ENCODE measurements around the gene XIRP2.
"Not testable (repeated sequence)": the region's sequence is repeated elsewhere in the genome, so short reads cannot be mapped to it uniquely, and the experiment has no call there.

XIRP2 gene

DNA sequence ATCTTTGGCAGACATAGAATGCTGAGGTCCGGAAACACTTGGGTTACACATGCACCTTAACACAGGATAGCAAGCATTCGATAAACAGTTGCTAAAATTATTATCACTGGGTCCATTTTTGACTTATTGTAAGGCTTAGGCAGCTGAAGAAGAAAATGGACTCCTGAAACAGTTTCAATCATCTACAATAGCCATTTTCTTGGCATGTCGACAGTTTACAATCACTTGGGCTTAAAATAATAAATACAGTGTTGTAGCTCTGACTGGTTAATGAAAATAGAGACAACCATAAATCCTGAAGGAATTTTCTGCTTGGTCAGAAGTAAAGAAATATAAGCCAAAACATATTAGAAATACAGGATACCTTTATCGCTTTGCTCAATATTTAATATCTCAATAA is 169.2 kb downstream of the XIRP2 start:
- DNase-seq, result no peak

DNA sequence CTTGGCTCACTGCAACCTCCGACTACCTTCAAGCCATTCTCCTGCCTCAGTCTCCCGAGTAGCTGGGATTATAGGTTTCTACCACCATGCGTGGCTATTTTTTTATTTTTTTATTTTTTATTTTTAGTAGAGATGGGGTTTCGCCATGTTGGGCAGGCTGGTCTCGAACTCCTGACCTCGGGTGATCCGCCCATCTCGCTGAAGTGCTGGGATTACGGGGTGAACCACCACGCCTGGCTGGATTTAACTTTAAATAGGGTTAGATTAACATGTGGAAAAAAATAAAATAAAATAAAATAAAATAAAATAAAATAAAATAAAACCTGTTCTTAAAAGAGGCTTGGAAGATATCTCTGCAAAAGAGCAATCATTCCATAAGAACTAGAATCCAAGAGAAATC is 170.9 kb downstream of the XIRP2 start:
- DNase-seq, result no peak

DNA sequence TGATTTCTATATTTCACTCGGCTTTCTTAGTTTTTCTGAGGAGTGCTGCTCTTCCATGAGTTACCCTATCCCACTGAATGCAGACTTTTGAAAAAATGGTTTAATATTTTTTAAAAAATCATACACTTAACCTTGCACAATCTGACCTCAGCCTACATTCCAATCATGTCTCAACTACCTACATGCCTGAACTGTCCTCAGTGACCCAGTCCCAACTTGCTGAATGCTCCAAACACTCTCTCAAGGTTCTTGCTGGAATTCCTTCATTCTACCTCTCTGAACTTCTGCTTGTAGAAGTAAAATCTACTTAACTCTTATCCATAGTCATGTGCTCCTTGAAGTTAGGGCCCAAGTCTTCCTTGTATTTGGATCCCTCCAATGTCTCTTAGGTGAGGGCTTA is 181.6 kb downstream of the XIRP2 start:
- no peak for DNase-seq

DNA sequence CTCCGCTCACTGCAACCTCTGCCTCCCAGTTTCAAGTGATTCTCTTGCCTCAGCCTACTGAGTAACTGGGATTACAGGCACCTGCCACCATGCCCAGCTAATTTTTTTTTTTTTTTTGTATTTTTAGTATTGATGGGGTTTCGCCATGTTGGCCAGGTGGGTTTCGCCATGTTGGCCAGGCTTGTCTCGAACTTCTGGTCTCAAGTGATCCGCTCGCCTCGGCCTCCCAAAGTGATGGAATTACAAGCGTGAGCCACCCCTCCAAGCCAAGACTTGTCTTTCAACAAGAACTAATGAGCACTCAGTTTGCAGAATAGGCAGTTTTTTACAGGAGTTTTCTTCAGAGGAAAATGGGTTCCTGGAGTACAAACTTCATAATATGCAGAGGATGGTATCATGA is 187.4 kb downstream of the XIRP2 start:
- not testable (repeated sequence) for DNase-seq

DNA sequence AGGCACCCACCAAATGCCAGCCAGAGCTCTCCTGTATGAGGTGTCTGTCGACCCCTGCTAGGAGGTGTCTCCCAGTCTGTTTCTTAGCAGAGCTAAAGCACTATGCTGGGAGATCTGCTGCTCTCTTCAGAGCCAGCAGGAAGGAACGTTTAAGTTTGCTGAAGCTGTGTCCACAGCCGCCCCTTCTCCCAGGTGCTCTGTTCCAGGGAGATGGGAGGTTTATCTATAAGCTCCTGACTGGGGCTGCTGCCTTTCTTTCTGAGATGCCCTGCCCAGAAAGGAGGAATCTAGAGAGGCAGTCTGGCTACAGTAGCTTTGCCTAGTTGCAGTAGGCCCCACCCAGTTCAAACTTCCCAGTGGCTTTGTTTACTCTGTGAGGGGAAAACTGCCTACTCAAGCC is 210.7 kb downstream of the XIRP2 start:
- DNase-seq, result not testable (repeated sequence)

DNA sequence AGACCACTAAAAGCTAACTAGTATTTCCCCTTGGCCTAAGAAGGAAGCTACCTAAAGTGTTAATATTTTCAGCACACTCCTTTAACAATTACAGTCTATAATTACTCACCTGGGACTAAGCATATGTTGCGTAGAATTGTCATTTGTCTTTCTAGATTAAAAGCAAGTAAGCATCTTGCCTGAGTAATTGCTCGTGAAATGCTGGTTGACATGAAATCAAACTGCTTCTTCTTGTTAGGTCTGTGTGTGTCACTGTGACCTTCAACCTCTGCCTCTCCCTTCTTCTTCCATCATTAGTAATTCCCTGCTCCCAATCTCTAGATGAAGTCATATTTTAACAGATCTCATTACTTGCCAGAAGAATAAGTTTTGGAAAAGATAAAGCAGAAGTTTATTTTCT is 212.2 kb downstream of the XIRP2 start:
- no peak for DNase-seq

DNA sequence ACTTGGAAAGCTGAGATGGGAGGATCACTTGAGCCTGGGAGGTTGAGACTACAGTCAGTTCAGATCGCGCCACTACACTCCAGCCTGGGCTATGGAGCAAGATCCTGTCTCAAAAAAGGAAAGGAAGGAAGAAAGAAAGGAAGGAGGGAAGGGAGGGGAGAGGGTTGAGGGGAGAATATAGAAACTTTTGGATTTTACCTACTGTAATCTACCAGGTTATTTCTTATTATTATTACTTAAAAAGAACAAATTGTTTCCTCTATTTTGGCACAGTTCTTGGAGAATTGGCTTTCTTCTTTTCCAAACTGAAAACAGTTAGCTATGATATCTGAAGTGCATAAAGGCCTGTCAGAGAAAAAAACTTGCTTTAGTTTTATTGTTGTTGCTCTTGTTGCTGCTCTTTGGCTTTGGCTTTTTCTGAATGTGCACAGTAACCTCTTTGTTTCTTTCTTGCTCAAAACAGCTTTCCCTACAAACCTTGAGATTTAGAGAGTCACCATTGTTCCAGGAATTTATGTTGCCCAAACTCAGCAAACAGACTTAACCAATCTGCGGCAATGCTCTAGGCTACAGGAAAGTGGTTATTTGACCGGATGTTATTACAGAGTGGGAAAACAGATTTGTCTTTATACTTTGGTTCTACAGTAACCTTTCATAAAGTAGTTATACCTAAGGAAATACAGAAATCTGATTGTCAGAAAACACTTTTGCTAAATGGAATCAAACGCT is 214.9 kb downstream of the XIRP2 start:
- no peak for DNase-seq

DNA sequence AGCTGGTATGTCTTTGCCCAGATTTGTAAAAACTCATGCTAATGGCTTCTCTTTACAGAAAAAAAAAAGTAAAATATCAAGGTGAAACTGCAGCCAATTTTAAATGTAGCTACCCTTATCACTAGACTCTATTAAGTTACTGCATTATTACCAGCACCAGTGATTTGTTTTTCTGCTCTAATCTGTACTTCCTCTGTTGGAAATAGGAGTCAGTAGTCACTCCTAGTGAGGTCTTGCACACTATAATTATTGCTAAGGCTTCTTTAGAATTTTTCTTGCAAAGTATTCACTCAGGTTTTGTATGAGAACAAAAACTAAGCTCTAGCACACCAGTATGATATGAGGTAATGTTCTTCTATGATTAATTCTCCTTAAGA is 215.5 kb downstream of the XIRP2 start:
- DNase-seq, result no peak

DNA sequence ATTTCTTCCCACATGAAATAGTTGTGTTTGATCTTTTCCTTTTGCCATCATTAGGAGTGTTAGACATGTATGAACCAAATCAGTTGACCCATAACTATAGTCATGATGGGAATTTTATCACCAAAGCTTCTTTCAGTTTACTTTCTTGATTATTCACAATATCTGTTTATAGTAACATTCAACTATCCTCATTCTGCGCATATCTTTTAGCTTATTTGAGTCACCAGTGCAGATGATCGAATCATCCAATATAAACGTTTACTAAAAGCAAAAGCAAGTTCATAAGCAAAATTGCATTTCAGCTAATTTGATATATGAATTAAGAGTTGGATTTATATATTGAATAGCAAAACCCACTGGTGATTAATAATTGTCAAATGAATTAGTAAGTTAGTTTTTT is 216.4 kb downstream of the XIRP2 start:
- DNase-seq, result no peak

DNA sequence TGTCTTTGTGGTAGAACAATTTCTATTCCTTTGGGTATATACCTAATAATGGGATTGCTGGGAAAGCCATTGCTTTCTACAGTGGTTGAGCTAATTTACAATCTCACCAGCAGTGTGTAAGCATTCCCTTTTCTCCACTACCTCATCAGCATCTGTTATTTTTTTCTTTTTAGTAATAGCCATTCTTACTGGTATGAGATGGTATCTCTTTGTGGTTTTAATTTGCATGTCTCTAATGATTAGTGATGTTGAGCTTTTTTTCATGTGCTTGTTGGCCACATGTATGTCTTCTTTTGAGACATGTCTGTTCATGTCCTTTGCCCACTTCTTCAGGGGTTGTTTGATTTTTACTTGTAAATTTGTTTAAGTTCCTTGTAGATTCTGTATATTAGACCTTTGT is 221.4 kb downstream of the XIRP2 start:
- not testable (repeated sequence) for DNase-seq

DNA sequence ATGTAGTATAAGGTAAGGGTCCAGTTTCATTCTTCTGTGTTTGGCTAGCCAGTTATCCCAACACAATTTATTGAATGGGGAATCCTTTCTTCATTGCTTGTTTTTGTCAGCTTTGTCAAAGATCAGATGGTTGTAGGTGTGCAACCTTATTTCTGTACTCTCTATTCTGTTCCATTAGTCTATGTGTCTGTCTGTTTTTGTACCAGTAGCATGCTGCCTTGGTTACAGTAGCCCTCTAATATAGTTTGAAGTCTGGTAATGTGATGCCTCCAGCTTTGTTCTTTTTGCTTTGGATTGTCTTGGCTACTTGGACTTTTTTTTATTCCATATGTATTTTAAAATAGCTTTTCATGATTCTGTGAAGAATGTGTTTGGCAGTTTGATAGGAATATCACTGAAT is 222.1 kb downstream of the XIRP2 start:
- DNase-seq, result no peak

DNA sequence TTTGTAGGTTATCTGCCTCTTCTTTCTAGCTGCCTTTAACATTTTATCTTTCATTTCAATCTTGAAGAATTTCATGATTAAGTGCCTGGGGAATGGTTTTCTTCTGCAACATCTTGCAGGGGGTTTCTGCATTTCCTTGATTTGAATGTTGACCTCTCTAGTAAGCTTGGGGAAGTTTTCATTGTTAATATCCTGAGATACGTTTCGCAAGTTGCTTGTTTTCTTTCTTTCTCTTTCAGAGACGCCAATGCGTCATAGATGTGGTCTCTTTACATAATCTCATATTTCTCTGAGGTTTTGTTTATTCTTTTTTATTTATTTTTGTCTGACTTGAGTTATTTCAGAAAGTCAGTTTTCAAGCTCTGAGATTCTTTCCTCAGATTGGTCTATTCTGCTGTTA is 225.7 kb downstream of the XIRP2 start:
- no peak for DNase-seq

DNA sequence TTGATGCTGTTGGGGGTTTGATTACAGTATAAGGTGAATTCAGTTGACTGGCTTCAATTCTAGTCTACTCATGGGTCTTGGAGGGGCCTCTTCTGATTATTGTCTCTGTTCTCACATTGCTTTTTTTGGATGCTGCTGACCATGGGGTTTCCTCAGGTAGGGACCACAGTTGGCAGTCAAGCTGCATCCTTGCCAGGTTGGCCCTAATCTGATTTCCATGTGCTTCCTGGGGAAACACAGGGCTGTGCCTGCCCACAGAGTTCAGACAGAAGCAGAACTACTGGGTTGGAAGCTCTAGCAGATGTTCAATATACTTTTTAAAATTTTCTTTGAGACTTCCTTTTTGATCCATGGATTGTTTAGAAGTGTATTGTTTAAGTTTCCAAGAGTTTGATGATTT is 227.3 kb downstream of the XIRP2 start:
- DNase-seq, result no peak

DNA sequence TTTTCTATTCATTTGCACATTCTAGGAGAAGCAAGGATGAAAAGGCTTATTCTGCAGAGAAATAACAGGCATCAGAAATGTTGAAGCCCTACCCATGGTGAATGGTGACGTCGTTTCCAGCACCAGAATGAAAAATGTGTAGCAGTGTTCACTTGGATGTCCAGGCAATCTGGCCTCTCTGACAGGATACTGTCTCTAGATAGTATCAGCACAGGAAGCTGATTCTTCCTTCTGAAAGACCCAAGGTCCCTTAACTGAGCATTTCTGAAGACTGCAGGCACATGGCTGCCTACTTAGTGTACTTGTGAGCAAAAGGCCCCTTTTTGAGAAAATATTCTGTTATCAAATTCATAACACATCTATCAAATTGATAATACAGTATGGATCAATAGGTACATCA is 234.1 kb downstream of the XIRP2 start:
- DNase-seq, result no peak

DNA sequence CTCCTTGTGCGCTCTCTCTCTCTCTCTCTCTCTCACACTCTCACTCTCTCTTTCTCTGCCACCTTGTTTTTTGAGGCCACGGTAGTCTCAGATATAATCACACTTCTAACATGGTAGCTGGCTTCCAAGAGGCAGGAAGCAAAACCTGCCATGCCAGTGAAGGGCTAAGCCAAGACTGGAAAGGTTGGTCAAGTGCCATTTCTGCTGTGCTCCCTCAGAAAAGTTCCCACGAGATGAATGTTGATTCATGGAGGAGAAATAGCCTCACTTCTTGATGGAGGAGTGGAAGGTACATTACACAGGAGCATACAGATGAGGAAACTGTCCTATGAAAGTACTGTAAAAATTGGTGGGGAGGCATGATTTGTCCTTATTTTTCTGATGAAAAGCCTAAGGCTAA is 237.9 kb downstream of the XIRP2 start:
- DNase-seq, result no peak

DNA sequence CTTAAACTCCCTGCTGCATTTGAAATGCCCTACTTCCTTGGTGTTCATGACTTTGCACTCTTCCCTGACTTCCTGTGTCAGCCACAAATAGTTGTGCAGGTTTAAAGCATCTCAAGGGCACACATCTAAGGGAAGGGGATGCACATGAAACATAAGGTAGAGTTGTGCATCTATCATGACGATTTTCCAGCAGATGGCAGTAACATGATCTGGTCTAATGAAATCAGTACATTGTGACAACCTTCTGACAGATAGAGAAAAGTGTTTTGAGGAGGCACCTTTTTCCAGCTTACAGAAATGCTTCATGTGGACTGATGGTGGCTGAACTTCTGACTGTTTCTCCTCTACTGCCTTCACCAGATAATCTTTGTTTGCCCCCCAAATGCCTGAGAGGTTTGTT is 238.9 kb downstream of the XIRP2 start:
- no peak for DNase-seq

DNA sequence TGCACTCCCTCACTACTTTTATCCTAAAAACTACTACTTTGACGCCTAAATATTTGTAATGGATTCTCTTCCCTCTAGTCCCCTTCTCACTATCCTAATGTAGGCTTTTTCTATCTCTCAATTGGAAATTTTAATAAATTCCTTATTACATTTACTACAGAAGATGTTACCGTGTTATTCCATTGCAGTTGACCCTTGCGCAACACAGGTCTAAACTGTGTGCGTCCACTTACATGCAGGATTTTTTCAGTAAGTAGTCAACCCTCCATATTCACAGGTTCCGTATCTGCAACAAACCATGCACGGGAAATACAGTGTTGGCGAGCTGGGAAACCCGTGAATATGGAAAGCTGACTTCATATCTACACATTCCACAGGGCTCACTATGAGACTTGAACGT is 239.8 kb downstream of the XIRP2 start:
- DNase-seq, result no peak

DNA sequence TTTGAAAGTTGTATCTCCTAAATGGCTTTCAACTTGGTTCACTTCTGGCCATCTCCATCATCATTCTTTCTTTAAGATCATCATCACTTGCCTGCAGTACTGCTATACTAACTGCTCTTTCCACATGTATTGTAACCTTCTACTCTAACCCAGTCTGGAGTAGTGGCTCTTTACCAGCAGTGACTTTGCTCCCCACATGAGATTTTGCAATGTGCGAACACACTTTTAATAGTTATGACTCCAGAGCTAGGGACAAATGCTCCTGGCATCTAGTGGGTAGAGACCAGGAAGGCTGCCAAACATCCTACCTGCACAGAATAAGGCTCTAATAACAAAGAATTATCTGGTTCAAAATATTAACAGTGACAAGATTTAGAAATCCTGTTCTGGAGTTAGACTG is 243.8 kb downstream of the XIRP2 start:
- no peak for DNase-seq

DNA sequence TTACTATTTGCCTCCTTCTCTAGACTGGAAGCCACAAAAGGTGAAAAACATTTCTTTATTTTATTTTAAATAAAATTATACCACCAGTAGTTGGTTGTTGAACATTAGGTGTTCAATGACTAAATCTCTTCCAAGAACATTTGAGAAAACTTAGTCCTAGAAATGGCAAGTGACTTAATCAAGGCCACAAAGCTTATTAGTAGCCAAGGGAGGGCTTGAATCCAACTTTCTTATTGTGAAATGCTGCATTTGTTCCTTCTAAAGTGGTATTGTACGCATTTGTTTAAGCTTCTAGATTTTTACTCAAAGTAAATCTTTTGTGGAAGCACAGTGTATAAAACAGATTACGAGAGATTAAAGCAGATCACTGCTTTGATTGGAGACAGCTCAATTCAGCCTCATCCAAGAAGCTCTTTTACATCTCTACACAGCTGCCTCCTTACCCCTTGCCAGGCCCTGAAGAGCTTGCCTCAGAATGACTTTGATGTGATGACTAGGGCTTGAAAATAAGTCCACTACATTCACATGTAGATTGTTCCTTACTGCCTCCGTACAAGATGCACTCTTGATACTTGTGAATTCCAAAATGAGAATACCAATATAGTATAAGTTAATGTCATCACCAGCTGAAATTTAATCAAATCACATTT is 244.8 kb downstream of the XIRP2 start:
- no peak for DNase-seq

DNA sequence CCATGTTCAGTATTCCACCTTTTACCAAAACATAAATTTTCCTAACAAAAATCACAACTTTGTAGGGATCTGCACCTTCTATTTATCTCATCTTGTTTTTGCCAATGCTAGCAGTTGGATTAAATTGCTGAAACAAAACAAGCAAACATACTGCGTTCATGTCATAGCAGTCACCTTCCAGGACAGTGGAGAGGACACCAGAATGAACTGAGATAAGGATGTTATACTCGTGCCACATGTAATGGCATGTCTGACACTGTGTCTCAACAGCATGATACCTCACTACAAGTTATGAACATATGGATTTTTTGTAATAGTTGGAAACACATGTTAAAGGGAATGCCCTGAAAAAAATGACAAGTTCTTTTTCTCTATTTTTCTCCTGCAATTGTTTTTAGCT is 245.3 kb downstream of the XIRP2 start:
- no peak for DNase-seq

DNA sequence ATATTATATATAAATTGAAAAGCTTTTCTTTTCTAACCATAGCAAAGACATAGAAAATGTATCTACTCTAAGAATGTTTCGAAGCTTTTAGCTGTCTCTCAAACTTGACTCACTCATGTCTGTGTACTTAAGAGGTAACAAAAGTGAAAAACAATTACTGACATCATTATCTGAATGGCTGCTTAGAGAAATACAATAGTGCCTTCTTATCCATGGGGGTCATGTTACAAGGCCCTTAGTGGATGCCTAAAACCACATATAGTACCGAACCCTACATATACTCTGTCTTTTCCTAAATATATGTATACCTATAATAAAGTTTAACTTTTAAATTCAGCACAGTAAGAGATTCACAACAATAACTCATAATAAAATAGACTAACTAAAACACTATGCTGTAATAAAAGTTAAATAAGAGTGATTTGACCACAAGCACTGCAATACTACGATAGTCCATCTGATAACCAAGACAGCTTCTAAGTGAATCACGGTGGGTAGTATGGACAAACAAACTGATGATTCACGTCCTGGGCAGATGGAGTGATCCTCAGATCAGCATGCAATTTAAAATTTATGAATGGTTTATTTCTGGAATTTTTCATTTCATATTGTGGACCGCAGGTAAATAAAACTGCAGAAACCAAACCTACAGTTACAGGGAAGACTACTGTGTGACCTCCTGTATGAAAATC is 246.2 kb downstream of the XIRP2 start:
- no peak for DNase-seq

DNA sequence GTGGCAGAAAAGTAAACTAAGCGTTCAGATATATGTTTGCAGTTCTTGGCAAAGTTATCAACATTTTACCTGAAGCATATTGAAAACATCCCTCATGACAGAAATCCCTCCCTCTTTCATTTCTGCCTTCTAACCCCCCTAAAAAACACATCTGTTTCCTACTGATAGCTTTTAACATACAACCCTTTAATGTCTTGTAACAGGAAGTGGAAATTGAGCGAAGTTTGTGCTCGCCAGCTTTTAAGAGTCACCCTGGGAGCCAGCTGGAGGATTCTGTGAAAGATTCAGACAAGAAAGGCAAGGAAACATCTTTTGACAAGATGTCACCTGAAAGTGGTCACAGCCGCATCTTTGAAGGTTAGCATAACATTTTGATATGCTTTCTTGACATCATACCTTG is 247.4 kb downstream of the XIRP2 start:
- no peak for DNase-seq

DNA sequence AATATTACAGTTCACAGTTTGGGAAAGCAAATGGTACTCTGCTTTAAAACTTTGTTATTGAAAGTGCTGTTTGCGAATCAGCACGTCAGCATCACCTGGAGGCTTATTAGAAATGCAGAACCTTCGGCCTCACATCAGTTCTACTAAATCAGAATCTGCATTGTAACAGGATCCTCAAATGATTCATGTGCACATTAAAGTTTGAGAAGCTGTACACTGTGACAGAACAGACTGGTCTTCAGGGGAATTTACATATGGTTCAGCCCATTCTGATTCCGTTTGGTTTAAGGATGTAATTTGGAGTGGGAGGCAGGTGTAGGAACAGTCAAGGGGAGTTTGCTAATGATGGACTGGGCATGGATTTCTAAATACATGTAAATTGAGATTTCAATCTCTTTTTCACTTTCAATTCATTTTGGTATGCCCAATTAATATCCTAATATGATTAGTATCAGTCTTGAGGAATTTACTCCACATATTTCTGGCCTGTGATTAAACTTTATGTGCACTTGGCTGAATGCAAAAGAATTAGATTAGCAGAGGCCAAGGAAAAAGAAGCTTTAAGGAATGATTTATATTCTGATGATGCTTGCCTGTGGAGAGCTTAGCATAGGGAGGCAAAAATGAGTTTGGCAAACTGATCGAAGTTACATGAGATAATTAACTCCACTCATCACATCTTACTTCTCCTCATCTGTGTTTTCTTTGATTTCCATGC is 248.8 kb downstream of the XIRP2 start:
- no peak for DNase-seq

DNA sequence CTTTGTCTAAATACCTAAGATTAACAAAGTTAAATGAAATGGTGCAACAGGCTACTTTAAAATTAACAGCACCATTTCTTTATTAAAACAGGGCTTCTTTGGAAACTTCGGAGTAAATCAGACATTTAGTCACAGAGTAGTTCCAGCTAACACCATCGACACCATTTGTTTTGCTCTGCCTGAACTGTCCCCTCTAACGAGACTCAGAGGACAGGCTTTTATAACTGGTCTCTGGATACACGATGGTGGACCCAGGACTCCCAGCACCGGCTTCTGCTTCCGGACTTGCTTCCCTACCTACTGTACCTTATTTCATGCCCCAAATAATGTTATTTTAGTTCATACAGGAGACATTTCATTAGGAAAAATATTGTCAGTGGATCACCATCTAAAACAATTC is 252.1 kb downstream of the XIRP2 start:
- no peak for DNase-seq

Measured in activated T-cell treated with anti-CD3 and anti-CD28 coated beads for 4 hours (primary cell).